GM12891 (cell line): ENCODE results near the gene KLHL40.

ENCODE experiments used
- DNase-seq: peaks from one replicate; pipeline ENCODE4 v3.0.0; 2011; ENCODE audit warnings: low spot score; ENCODE audit not compliant: insufficient read length
- FAIRE-seq: peaks from 2 replicates; lab custom pipeline; 2011; peaks lifted over from hg19 to GRCh38; lab: Jason Lieb, UNC
- PAX5 ChIP-seq: IDR thresholded peaks from 2 replicates; pipeline ENCODE4 v1.6.1; 2011; ENCODE audit warnings: low read length, moderate library complexity, mild to moderate bottlenecking; ENCODE audit not compliant: insufficient read depth, severe bottlenecking
- POLR2A ChIP-seq: IDR thresholded peaks from 2 replicates; pipeline ENCODE4 v1.6.1; 2011; ENCODE audit warnings: low read depth, low read length, control low read depth
- POLR2AphosphoS5 ChIP-seq: IDR thresholded peaks from 2 replicates; pipeline ENCODE4 v1.6.1; 2011; ENCODE audit warnings: low read depth, low read length, control low read depth
- POU2F2 ChIP-seq: IDR thresholded peaks from 2 replicates; pipeline ENCODE4 v1.6.1; 2011; ENCODE audit warnings: low read depth, mild to moderate bottlenecking, control low read depth, low read length, moderate library complexity
- SPI1 ChIP-seq: IDR thresholded peaks from 2 replicates; pipeline ENCODE4 v1.6.1; 2011; ENCODE audit warnings: low read depth, low read length, control low read depth
- TAF1 ChIP-seq: IDR thresholded peaks from 2 replicates; pipeline ENCODE4 v1.6.1; 2011; ENCODE audit warnings: low read depth, low read length, control low read depth

Gene KLHL40

DNA sequence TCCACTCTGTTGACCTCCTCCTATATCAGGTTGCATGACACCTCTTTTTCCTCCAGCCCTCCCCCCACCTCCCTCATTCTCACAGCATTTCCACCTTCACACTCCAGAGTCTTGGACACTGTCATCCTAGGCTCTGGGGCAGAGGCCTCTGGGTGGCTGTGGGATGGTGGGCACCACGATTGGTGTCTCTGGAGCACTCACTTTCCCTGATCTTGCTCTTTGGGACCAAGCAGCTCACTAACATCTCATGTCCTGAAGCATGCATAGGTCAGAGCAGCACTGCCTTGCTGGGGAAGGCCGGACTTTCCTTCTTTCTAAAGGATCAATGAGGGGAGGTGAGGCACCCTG, 16.9 kb upstream of the KLHL40 start:
- FAIRE-seq (no peak), DNase-seq (no peak)
- TF ChIP-seq POLR2AphosphoS5 (no peak), SPI1 (no peak), POLR2A (no peak), POU2F2 (no peak), PAX5 (no peak), TAF1 (no peak)

DNA sequence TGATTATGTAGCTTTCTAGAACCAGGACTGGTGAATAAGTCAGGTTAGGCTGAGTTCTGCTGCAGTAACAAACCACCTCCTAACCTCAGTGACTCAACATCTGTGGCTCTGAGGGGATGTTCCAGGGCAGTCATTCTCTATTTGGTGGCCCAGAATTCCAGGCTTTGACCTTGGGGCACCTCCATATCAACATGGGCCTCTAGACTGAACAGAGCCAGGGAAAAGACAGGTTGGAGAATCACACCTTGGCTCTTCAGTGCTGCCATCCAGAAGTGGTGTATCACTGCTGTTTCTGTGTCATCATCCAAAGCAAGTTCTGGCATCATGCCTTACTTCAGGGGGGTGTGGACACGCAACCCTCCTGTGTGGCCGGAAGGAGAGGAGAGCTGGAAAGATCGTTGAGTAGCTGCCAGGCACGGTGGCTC, 16.5 kb upstream of the KLHL40 start:
- no peak for TF ChIP-seq SPI1
- no peak for TF ChIP-seq TAF1
- no peak for TF ChIP-seq PAX5
- TF ChIP-seq POU2F2 = no peak
- TF ChIP-seq POLR2AphosphoS5 = no peak
- no peak for TF ChIP-seq POLR2A
- FAIRE-seq (no peak), DNase-seq (no peak)

DNA sequence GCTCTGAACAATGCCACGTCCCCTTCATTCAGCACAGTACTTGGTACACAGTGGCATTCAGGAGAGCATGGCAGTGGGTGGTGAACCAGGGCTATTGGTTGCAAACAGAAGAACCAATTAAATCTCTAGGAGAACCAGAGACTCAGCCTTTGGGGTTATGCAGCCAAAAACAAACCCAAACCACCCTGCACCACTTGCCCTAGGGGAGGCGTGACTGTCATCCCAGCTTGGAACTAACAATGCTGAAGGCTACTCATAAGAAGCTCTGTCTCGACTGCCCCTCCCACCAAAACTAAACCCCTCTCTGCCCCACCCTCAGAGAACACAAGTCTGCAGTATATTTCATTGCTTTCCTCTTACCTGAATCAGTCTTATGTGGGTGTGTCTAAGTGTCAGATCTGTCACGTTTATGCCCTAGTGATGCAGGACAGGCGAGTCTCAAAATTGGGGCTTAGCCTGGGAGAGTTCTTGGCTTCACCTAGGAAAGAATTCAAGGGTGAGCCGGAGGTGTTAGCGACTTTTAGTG, 15.2 kb upstream of the KLHL40 start:
- FAIRE-seq = no peak
- DNase-seq = no peak
- TF ChIP-seq POU2F2 (no peak), SPI1 (no peak), POLR2AphosphoS5 (no peak), PAX5 (no peak), TAF1 (no peak), POLR2A (no peak)

DNA sequence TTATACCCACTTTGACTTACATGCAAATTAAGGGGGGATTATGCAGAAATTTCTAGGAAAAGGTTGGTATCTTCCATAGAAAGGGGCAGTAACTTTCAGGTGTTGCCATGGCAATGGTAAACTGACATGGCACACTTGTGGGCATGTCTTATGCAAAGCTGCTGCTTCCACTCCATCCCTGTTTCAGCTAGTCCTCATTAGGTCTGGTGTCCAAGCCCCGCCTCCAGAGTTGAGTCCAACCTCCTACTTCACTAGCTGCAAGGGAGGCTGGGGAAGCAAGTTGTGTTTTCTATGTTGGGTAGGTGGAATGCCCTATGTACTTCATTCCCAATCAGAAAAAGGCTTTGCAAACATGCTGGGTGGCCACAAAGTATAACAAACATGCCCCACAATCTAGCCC, 14.7 kb upstream of the KLHL40 start:
- FAIRE-seq (no peak), DNase-seq (no peak)
- TF ChIP-seq PAX5 (no peak), POLR2AphosphoS5 (no peak), SPI1 (no peak), POLR2A (no peak), TAF1 (no peak), POU2F2 (no peak)

DNA sequence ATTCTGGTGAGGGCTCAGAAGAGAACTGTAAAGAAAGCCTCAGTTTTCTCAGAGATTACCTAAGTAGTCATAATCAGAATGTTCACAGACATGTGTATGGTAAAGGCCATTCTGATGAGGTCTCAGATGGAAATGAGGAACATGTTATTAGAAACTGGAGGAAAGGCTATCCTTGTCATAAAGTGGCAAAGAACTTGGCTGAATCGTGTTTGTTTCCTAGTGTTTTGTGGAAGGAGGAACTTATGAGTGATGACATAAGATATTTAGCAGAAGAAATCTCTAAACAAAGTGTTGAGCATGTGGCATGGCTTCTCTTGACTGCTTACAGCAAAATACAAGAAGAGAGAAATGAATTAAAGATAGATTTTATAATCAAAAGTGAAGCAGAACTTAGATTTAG, 12.8 kb upstream of the KLHL40 start:
- TF ChIP-seq SPI1 = no peak
- TF ChIP-seq POU2F2 = no peak
- no peak for TF ChIP-seq POLR2AphosphoS5
- TF ChIP-seq PAX5 = no peak
- no peak for TF ChIP-seq TAF1
- TF ChIP-seq POLR2A = no peak
- DNase-seq = no peak

DNA sequence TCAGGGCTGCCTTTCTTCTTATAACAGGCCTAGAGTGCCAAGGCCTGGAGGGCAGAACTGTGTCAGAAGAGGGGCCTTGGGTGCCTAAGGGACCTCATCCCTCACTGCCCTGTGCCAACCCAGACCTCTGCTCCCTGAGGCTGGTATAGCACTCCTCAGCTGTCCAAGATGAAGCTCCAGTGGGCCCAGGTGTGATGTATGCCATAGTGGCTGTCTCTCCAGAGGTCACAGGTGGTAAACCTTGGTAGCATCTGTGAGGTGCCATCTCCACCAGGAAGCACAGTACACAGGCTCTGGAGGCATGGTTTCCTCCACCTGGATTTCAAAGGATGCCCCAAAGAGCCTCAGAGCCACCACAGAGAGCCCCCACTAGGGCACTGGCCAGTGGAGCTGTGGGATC, 12.3 kb upstream of the KLHL40 start:
- no peak for TF ChIP-seq PAX5
- TF ChIP-seq TAF1 = no peak
- FAIRE-seq (no peak), DNase-seq (no peak)

More for the DNA sequence above, 12.8 kb upstream of the KLHL40 start:
- no peak for FAIRE-seq

DNA sequence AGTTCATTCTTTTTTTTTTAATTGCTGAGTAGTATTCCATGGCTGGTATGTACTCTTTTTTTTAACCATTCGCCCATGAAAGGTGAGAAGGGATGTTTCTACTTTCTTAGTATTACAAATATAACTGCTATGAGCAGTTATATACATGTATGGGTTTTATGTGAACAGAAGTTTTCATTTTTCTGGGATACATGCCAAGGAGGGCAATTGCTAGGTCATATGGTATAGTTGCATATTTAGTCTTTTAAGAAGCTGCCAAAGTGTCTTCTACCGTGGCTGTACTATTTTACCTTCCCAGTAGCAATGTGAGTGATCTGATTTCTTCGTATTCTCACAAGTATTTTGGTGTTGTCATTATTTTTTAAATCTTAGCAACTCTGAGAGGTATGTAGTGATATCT, 11.2 kb upstream of the KLHL40 start:
- TF ChIP-seq POU2F2 (no peak), POLR2A (no peak), PAX5 (no peak), TAF1 (no peak), POLR2AphosphoS5 (no peak), SPI1 (no peak)
- FAIRE-seq (no peak), DNase-seq (no peak)

DNA sequence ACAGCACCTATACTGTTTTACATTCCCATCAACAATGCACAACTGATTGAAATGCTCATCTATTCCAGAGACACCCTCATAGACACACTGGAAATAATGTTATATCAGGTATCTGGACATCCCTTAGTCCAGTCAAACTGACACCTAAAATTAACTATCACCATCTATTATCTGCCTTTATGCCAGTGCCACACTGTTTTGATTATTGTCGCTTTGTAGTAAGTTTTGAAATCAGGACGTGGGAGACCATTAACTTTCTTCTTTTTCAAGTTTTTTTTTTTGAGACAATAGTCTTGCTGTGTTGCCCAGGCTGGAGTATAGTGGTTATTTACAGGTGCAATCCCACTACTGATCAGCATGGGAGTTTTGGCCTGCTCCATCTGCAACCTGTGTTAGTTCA, 9.4 kb upstream of the KLHL40 start:
- FAIRE-seq (no peak), DNase-seq (no peak)
- TF ChIP-seq POLR2AphosphoS5 (no peak), POU2F2 (no peak), POLR2A (no peak), PAX5 (no peak), SPI1 (no peak), TAF1 (no peak)

DNA sequence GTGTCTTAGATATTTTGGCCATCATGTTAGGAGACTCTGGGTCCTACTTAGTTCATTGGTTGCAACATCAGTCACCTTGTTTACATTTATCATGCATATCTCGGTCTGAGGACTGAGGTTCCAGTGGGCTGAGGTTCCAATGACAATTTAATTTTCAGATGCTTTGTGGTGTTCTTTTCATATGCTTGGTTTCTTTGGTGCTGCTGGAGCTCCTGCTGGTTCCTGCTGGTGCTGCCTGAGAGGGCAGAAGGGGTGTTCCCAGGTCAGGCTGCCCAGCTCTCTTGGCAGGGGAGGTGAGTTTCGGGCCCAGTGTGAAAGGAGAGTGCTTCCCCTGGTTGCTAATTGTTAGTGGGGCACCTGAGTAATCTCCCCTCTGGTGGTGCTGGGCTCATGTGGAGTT, 6.9 kb upstream of the KLHL40 start:
- DNase-seq (no peak), FAIRE-seq (no peak)
- TF ChIP-seq POLR2A (no peak), PAX5 (no peak), POU2F2 (no peak), SPI1 (no peak), TAF1 (no peak), POLR2AphosphoS5 (no peak)

DNA sequence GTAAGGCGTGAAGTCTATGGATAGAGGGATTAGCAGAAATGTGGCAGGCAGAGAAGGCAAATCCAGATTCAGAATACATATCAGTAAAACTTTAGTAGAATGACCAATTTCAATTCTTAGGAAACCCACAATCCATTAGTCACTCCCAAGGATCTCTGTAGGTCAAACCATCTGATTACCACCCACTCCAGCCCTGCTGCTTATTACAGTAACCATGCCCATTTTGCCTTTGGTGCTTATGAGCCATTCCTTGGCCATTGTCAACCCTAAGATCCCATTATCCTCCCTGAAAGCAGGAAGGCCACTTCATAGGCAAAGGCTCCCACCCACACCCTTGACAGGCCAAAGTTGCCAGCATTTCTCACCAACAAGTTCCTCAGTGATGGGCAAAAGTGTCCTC, 5.1 kb upstream of the KLHL40 start:
- FAIRE-seq = no peak

More for the DNA sequence above, 5.1 kb upstream of the KLHL40 start:
- DNase-seq = no peak
- TF ChIP-seq SPI1 (no peak), POLR2AphosphoS5 (no peak), POU2F2 (no peak), TAF1 (no peak), PAX5 (no peak), POLR2A (no peak)
